DND-41 (cell line): ENCODE data around the gene KCTD19.

Source experiments
- CTCF ChIP-seq: IDR thresholded peaks from 2 replicates; pipeline ENCODE4 v1.5.1; 2012; ENCODE audit warnings: borderline replicate concordance, low read length, moderate library complexity, mild to moderate bottlenecking; ENCODE audit not compliant: poor library complexity, severe bottlenecking; ENCODE audit errors: extremely low read depth
- EZH2 ChIP-seq: IDR thresholded peaks from 3 replicates; pipeline ENCODE4 v1.6.1; 2012; ENCODE audit warnings: borderline replicate concordance, low read depth, mild to moderate bottlenecking, moderate library complexity, low read length, inconsistent platforms; ENCODE audit not compliant: severe bottlenecking

- TF ChIP-seq EZH2 (no peak), CTCF (no peak)
Measured at GRCh38 chr16:67317853-67318252, 8.7 kb downstream of the KCTD19 start.
